GM23338 (cell line): ENCODE data around the gene CNKSR1. TPM values are rescaled to one million over a fixed set of nuclear protein-coding genes. Genes with fewer than 3 reads are reported as not detected.

ENCODE experiments used
- ATAC-seq: fragments of 200-7000 bp; cut with Tn5 transposase; 3 replicates; pipeline ENCODE4 v1.9.1; 2020
- DNase-seq: peaks from one replicate; pipeline ENCODE4 v3.0.0-alpha.2; 2015; ENCODE audit warnings: low spot score
- H2AFZ ChIP-seq: fragments of 200-600 bp; sonication (generic); 2 replicates; pipeline ENCODE4 v1.8.0; 2016; ENCODE audit warnings: antibody characterized with exemption, mild to moderate bottlenecking, moderate library complexity
- H3F3A ChIP-seq: fragments of 200-600 bp; sonication (generic); replicated peaks from 2 replicates; pipeline ENCODE4 v1.8.0; 2017; ENCODE audit warnings: antibody characterized with exemption, mixed run types, low read depth
- H3K27ac ChIP-seq: fragments of 200-600 bp; sonication (generic); 2 replicates; pipeline ENCODE4 v1.6.1; 2016; ENCODE audit warnings: low read depth
- H3K27me3 ChIP-seq: fragments of 200-600 bp; sonication (generic); 2 replicates; pipeline ENCODE4 v1.8.0; 2016; ENCODE audit warnings: mild to moderate bottlenecking, mixed run types, moderate library complexity; ENCODE audit not compliant: insufficient read depth
- H3K36me3 ChIP-seq: fragments of 200-600 bp; sonication (generic); 2 replicates; pipeline ENCODE4 v1.8.0; 2016; ENCODE audit warnings: mild to moderate bottlenecking; ENCODE audit not compliant: insufficient read depth
- H3K4me1 ChIP-seq: fragments of 200-600 bp; sonication (generic); 2 replicates; pipeline ENCODE4 v1.8.0; 2016; ENCODE audit warnings: mild to moderate bottlenecking, moderate library complexity; ENCODE audit not compliant: insufficient read depth
- H3K4me2 ChIP-seq: fragments of 200-600 bp; sonication (generic); 2 replicates; pipeline ENCODE4 v1.7.1; 2017; ENCODE audit warnings: mixed run types
- H3K4me3 ChIP-seq: fragments of 200-600 bp; sonication (generic); 2 replicates; pipeline ENCODE4 v1.6.1; 2016; ENCODE audit warnings: mixed run types
- H3K79me2 ChIP-seq: fragments of 200-600 bp; sonication (generic); replicated peaks from 2 replicates; pipeline ENCODE4 v1.8.0; 2017; ENCODE audit warnings: mild to moderate bottlenecking; ENCODE audit not compliant: insufficient read depth
- H3K9me2 ChIP-seq: fragments of 200-600 bp; sonication (generic); 2 replicates; pipeline ENCODE4 v1.8.0; 2017; ENCODE audit not compliant: insufficient read depth
- H4K20me1 ChIP-seq: fragments of 200-600 bp; sonication (generic); replicated peaks from 2 replicates; pipeline ENCODE4 v1.8.0; 2017; ENCODE audit warnings: mild to moderate bottlenecking; ENCODE audit not compliant: insufficient read depth
- H3K27ac Mint-ChIP-seq: 2 replicates; pipeline ENCODE4 v1.8.0; 2020; ENCODE audit warnings: inconsistent platforms, mild to moderate bottlenecking, moderate library complexity, mixed read lengths
- H3K27me3 Mint-ChIP-seq: 3 replicates; pipeline ENCODE4 v1.8.0; 2022; ENCODE audit warnings: low read depth, mild to moderate bottlenecking, moderate library complexity, mixed read lengths, inconsistent platforms; ENCODE audit not compliant: insufficient read depth, poor library complexity
- H3K36me3 Mint-ChIP-seq: 3 replicates; pipeline ENCODE4 v1.8.0; 2021; ENCODE audit warnings: low read depth, mild to moderate bottlenecking, inconsistent platforms, moderate library complexity, mixed read lengths
- H3K4me1 Mint-ChIP-seq: 3 replicates; pipeline ENCODE4 v1.8.0; 2020; ENCODE audit warnings: mild to moderate bottlenecking, inconsistent platforms, mixed read lengths
- H3K4me3 Mint-ChIP-seq: 3 replicates; pipeline ENCODE4 v1.8.0; 2021; ENCODE audit warnings: moderate library complexity, mild to moderate bottlenecking, inconsistent platforms, mixed read lengths
- H3K9me3 Mint-ChIP-seq: 3 replicates; pipeline ENCODE4 v1.8.0; 2020; ENCODE audit warnings: moderate library complexity, mild to moderate bottlenecking, inconsistent platforms, mixed read lengths
- CREB1 ChIP-seq: fragments of 250-450 bp; sonication (Bioruptor Pico); IDR thresholded peaks from 2 replicates; pipeline ENCODE4 v1.5.0; 2020; ENCODE audit warnings: low read depth, mild to moderate bottlenecking, moderate library complexity
- ETS1 ChIP-seq: IDR thresholded peaks from 2 replicates; pipeline ENCODE4 v1.6.1; 2016; ENCODE audit warnings: antibody characterized with exemption
- EZH2 ChIP-seq: fragments of 200-600 bp; sonication (generic); IDR thresholded peaks from one replicate; pipeline ENCODE4 v1.8.0; 2017; ENCODE audit warnings: antibody characterized with exemption, mild to moderate bottlenecking, low read depth; ENCODE audit not compliant: unreplicated experiment
- EZH2phosphoT487 ChIP-seq: fragments of 200-600 bp; sonication (generic); IDR thresholded peaks from one replicate; pipeline ENCODE4 v1.8.1; 2018; ENCODE audit warnings: antibody characterized with exemption; ENCODE audit not compliant: unreplicated experiment
- JUNB ChIP-seq: IDR thresholded peaks from one replicate; pipeline ENCODE4 v1.6.1; 2016; ENCODE audit warnings: antibody characterized with exemption; ENCODE audit not compliant: unreplicated experiment
- NANOG ChIP-seq: IDR thresholded peaks from 2 replicates; pipeline ENCODE4 v1.6.1; 2016; ENCODE audit warnings: antibody characterized with exemption, borderline replicate concordance
- POLR2AphosphoS5 ChIP-seq: IDR thresholded peaks from 2 replicates; pipeline ENCODE4 v1.6.1; 2016; ENCODE audit warnings: antibody characterized with exemption, low read depth
- REST ChIP-seq: IDR thresholded peaks from one replicate; pipeline ENCODE4 v1.6.1; 2018; ENCODE audit warnings: antibody characterized with exemption; ENCODE audit not compliant: unreplicated experiment
- STAT1 ChIP-seq: IDR thresholded peaks from one replicate; pipeline ENCODE4 v1.6.1; 2016; ENCODE audit warnings: antibody characterized with exemption; ENCODE audit not compliant: unreplicated experiment
- ZNF114 ChIP-seq: fragments of 250-450 bp; sonication (Bioruptor Pico); IDR thresholded peaks from 2 replicates; pipeline ENCODE4 v1.5.0; 2020; ENCODE audit warnings: mild to moderate bottlenecking, moderate library complexity
- ZNF331 ChIP-seq: fragments of 250-450 bp; sonication (Bioruptor Pico); IDR thresholded peaks from 2 replicates; pipeline ENCODE4 v1.5.0; 2020; ENCODE audit warnings: low read depth, mild to moderate bottlenecking, moderate library complexity
- ZNF462 ChIP-seq: fragments of 250-450 bp; sonication (Bioruptor Pico); IDR thresholded peaks from 2 replicates; pipeline ENCODE4 v1.5.0; 2020; ENCODE audit warnings: mild to moderate bottlenecking, moderate library complexity
- polyA plus RNA-seq: library from polyadenylated mRNA; unstranded; fragments of >200 nt; fragmentation: Nextera tagmentation; extraction: Ambion mirVana; gene quantifications from 2 replicates; pipeline ENCODE4 v1.2.1, GENCODE V29; 2016
- total RNA-seq: library from RNA; depleted of rRNA; stranded (reverse); fragments of >200 nt; shearing (Covaris generic); gene quantifications from 2 replicates; pipeline ENCODE4 v1.2.3, GENCODE V29; 2014

CNKSR1 gene
- total and polyA plus RNA-seq, 2 experiments from 2014 or later: 9.7 to 12.5 TPM

- TF ChIP-seq REST (no peak), JUNB (no peak), EZH2phosphoT487 (no peak), STAT1 (no peak), POLR2AphosphoS5 (no peak), CREB1 (no peak)
Measured at GRCh38 chr1:26213335-26213905, 36.1 kb downstream of the CNKSR1 start (continued).

- DNase-seq: no peak
- H3K79me2 ChIP-seq: no peaks in the 10 kb centered on the region
- H3K36me3 ChIP-seq: no peaks in the 10 kb centered on the region
- Mint-ChIP-seq H3K4me1 (peaks cover 7% of the 10 kb centered on the region; the same call in 2 of the 3 replicates), H3K4me3 (no peak overlapping the region), H3K9me3 (no peaks in the 10 kb centered on the region), H3K36me3 (no peaks in the 10 kb centered on the region), H3K27me3 (peaks cover 6% of the 10 kb centered on the region), H3K27ac (no peak overlapping the region)
- no peak for ATAC-seq
- no peak overlapping the region for H2AFZ ChIP-seq
- H3K27ac ChIP-seq: no peak overlapping the region
- 0 out of 2 replicates have a peak, but pooled peaks cover 3% of the 10 kb centered on the region for H3K4me1 ChIP-seq
- no peaks in the 10 kb centered on the region for H4K20me1 ChIP-seq
- no peaks in the 10 kb centered on the region for H3K9me2 ChIP-seq
- H3F3A ChIP-seq: no peaks in the 10 kb centered on the region
- no peak overlapping the region for H3K4me3 ChIP-seq
- no peaks in the 10 kb centered on the region for H3K27me3 ChIP-seq
- no peak overlapping the region for H3K4me2 ChIP-seq
- TF ChIP-seq CREB1 (no peak), ZNF114 (CRISPR knock-in tag) (no peak), POLR2AphosphoS5 (no peak), STAT1 (no peak), ZNF331 (no peak), ETS1 (no peak), EZH2phosphoT487 (no peak), ZNF462 (CRISPR knock-in tag) (no peak), JUNB (no peak), NANOG (no peak), EZH2 (no peak)
Measured at GRCh38 chr1:26215246-26215645, 38.0 kb downstream of the CNKSR1 start.
